GM12891 (cell line): ENCODE results near the gene EML3.
"Not testable (repeated sequence)": the region's sequence is repeated elsewhere in the genome, so short reads cannot be mapped to it uniquely, and the experiment has no call there.

Source experiments
- DNase-seq: peaks from one replicate; pipeline ENCODE4 v3.0.0; 2011; ENCODE audit warnings: low spot score; ENCODE audit not compliant: insufficient read length
- FAIRE-seq: peaks from 2 replicates; lab custom pipeline; 2011; peaks lifted over from hg19 to GRCh38; lab: Jason Lieb, UNC
- PAX5 ChIP-seq: IDR thresholded peaks from 2 replicates; pipeline ENCODE4 v1.6.1; 2011; ENCODE audit warnings: low read length, moderate library complexity, mild to moderate bottlenecking; ENCODE audit not compliant: insufficient read depth, severe bottlenecking
- POLR2A ChIP-seq: IDR thresholded peaks from 2 replicates; pipeline ENCODE4 v1.6.1; 2011; ENCODE audit warnings: low read depth, low read length, control low read depth
- POLR2AphosphoS5 ChIP-seq: IDR thresholded peaks from 2 replicates; pipeline ENCODE4 v1.6.1; 2011; ENCODE audit warnings: low read depth, low read length, control low read depth
- POU2F2 ChIP-seq: IDR thresholded peaks from 2 replicates; pipeline ENCODE4 v1.6.1; 2011; ENCODE audit warnings: low read depth, mild to moderate bottlenecking, control low read depth, low read length, moderate library complexity
- SPI1 ChIP-seq: IDR thresholded peaks from 2 replicates; pipeline ENCODE4 v1.6.1; 2011; ENCODE audit warnings: low read depth, low read length, control low read depth
- TAF1 ChIP-seq: IDR thresholded peaks from 2 replicates; pipeline ENCODE4 v1.6.1; 2011; ENCODE audit warnings: low read depth, low read length, control low read depth

The EML3 gene

GRCh38 chr11:62599901-62600300, 12.7 kb downstream of the EML3 start:
- no peak for DNase-seq
- no peak for FAIRE-seq
- TF ChIP-seq POU2F2 = no peak

GRCh38 chr11:62599069-62599696, 13.4 kb downstream of the EML3 start:
- DNase-seq = peak; percentile 92
- TF ChIP-seq PAX5 = no peak
- TF ChIP-seq TAF1 = no peak
- TF ChIP-seq SPI1 = no peak
- TF ChIP-seq POU2F2 = no peak
- peak; percentile 28; the same call in 1 of the 2 replicates for TF ChIP-seq POLR2A
- peak; percentile 69 for TF ChIP-seq POLR2AphosphoS5
- peak; percentile 98 for FAIRE-seq

GRCh38 chr11:62595124-62595523, 17.5 kb downstream of the EML3 start:
- DNase-seq (no peak), FAIRE-seq (no peak)
- TF ChIP-seq PAX5 = no peak
- no peak for TF ChIP-seq POU2F2
- TF ChIP-seq SPI1 = no peak
- TF ChIP-seq TAF1 = no peak
- TF ChIP-seq POLR2AphosphoS5 = no peak
- no peak for TF ChIP-seq POLR2A

- no peak for TF ChIP-seq TAF1
- peak; percentile 38; the same call in 1 of the 2 replicates for TF ChIP-seq POLR2AphosphoS5
- DNase-seq (no peak), FAIRE-seq (peak; percentile 20)
Observed at GRCh38 chr11:62593434-62594044, 19.0 kb downstream of the EML3 start.

- TF ChIP-seq POLR2AphosphoS5 (no peak), SPI1 (no peak), TAF1 (no peak), PAX5 (no peak), POLR2A (no peak), POU2F2 (no peak)
- no peak for FAIRE-seq
- DNase-seq = no peak
Observed at GRCh38 chr11:62592989-62593421, 19.6 kb downstream of the EML3 start.

- TF ChIP-seq PAX5 (no peak), SPI1 (no peak), TAF1 (no peak), POLR2AphosphoS5 (no peak; the same call in 1 of the 2 replicates), POLR2A (no peak; the same call in 1 of the 2 replicates), POU2F2 (no peak)
- DNase-seq (no peak), FAIRE-seq (peak; percentile 28)
Observed at GRCh38 chr11:62592146-62592815, 20.3 kb downstream of the EML3 start.

- DNase-seq (peak; percentile 87), FAIRE-seq (peak; percentile 99)
- TF ChIP-seq PAX5 (no peak), POLR2AphosphoS5 (peak; percentile 97), TAF1 (peak; percentile 92), SPI1 (peak; percentile 52), POLR2A (peak; percentile 99), POU2F2 (peak; percentile 100)
Observed at GRCh38 chr11:62591448-62592145, 21.0 kb downstream of the EML3 start, which contains the start of gene TUT1. Gene TUT1 (minus strand): TSS chr11:62591523. CDS start chr11:62591485, 38 bp downstream.

GRCh38 chr11:62588966-62589637, 23.5 kb downstream of the EML3 start:
- TF ChIP-seq TAF1 (no peak), POU2F2 (no peak)
- FAIRE-seq (no peak), DNase-seq (no peak)

GRCh38 chr11:62585356-62585755, 27.2 kb downstream of the EML3 start:
- not testable (repeated sequence) for DNase-seq, FAIRE-seq

- FAIRE-seq, DNase-seq: not testable (repeated sequence)
Observed at GRCh38 chr11:62581735-62582134, 30.8 kb downstream of the EML3 start.
